Measurements from ENCODE around the gene HCN4. TPM values are rescaled to one million over a fixed set of nuclear protein-coding genes. Genes with fewer than 3 reads are reported as not detected.

The HCN4 gene
- total RNA-seq, 1 donor from 2014 or later: not detected

DNA sequence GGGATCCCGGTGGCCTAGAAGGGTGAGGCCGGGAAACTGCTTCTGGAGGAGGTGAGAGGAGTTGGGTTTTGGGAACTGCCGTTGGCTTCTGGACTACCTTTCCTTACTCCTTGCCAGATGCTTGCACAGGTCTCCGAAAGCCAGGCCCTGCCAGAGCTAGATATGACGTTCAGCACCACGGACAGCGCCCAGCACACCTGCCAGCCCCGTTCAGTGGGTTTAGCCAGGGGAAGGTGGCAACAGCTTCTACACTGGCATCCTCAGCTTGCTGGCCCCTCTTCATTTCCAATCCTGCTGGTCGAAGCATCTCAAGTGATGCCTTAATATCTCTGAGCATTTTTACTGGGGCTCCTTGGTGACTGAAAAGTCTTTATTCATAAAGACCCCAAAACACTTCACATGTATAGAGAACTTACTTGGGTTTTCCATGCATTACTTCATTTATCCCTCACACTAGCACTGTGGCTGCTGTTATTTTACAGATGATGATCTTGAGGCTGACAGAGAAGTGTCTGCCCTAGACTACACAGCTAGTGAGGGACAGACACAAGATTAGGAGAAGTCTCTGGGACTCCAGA lies 21.9 kb downstream of the HCN4 start:
- peak; percentile 35 to 65 for DNase-seq (ENCODE audit: low read depth in 2 of 2)

- no peak for DNase-seq (ENCODE audit: low read depth in 2 of 2)
Measured at GRCh38 chr15:73345658-73346057, 23.1 kb downstream of the HCN4 start.

DNA sequence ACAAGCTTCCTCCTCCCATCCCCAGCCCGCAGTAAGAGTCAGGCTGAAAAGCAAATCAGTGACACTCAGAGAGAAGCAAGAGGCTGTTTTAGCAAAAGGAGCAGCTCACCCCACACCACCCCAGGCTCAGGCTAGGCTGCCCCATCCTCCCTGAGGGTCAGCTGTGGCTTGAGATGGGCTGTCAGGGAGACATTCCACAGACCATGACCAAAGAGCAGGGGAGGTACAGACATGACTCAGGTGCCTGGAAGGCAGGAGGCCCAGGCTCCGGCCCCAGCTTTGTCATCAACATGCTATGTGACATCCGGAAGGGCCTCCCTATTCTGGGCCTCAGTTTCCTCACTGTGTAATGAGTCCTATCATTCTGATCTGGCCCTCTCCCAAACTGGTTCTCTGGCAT lies 24.7 kb downstream of the HCN4 start:
- no peak for DNase-seq (ENCODE audit: low read depth in 2 of 2)

DNA sequence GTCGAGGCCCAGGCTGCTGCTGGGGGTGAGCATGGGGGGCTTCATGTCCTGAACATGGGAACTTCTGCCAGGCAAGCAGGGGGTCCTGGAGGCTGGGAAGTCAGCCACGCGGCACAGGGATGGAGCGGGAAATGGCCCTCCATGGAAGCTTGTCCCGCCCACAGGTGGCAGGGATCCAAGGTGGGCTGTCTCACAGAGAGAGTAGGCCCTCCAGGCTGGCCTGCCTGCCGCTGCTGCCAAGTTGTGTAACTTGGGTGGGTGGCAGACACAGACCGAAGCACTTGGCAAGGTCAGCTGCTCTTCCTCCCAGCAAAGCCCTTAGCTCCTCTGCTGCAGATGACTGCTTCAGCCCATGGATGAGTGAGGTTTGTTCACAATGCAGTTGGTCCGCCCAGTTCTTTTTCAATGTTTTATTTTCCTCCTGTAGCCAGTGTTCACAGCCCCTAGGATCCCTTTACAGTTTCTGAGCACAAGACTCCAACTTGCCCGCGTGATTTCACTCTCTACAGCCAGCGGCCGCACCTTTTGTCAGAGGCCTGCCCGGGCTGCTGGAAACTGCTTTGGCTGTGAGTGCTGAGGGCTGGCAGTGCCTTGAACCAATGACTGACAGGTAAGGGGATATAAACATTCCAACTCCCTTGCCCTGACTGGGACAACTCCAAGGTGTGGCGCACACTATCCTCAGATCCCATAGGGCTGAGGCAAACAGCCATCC lies 26.7 kb downstream of the HCN4 start:
- no peak for DNase-seq (ENCODE audit: low read depth in 2 of 2)

- no peak for DNase-seq (ENCODE audit: low read depth in 2 of 2)
Measured at GRCh38 chr15:73340502-73341192, 28.1 kb downstream of the HCN4 start.

DNA sequence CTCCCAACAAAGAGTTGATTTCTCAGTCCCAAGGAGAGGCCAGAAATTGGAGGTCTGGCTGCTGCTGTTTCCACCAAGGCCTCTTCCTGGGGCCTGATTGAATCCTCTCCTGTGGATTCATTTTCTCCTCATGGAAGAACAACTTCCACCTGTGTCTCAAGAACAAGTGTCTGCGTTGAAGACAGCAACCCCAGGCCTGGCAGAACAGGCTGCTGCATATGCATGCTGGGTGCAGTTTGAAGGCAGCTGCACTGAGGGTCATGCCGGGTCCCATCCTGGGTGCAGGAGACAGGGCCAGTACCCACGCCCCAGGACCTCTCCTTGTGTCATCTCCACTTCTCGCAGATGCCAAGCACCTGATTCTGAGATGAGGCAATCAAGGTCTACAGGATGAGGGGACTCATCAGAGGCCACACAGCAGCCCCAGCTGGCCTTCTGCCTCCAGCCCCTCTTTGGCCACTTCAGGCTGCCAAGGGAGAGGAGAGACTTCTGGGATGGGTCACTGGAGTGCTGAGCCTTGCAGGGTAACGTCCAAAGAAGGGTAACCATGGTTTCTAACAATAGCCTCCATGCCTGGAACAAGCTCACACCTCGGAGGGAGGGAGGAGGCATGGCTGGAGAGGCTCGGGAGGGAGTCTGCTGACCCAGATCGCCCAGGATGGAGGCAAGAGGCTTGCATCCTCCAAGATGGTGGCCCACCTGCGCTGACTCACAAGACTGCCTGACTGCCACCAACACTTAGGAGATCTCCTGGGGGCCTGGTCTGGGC lies 30.0 kb downstream of the HCN4 start:
- no peak for DNase-seq (ENCODE audit: low read depth in 2 of 2)

DNA sequence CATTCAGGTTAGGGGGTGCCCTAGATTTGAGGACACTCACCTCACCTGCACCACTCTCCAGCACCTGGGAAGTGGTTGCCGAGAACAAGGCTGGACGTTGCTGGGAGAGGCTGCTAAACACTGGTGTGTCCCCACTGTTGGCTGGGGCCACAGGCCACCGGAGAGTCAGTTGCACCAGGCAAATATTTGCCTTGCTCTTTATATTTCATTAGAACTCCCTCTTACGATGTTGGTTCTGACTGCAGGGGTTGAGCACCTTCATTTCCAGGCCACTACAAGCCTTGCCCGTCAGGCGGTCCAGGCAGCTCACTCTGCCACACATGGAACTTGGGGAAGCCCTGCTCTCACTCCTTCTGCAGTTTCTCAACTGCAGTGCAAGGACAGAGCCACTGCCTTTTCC lies 30.7 kb downstream of the HCN4 start:
- DNase-seq (ENCODE audit: low read depth in 2 of 2): no peak

GRCh38 chr15:73337187-73337586 lies 31.6 kb downstream of the HCN4 start:
- DNase-seq (ENCODE audit: low read depth in 2 of 2): no peak

GRCh38 chr15:73336756-73337155 lies 32.0 kb downstream of the HCN4 start:
- DNase-seq (ENCODE audit: low read depth in 2 of 2): no peak

DNA sequence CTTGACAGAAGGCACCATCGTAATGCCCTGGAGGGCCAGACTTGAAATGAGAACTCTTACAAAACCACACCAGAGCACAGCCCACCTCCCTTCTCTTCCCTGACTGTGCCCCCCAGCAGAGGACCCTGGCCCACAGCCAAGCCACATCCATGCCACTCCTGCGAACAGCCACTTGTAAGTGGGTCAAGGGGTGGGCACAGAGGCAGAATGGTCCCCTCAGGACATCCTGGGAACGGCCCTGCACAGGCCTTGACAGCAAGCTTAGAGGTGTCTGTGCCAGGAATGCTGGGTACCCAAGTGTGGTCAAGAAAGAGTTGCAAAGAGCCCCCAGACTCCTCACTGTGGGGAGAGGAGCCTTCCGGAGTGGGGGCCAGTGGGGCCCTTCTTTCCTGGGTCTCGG lies 33.3 kb downstream of the HCN4 start:
- DNase-seq (ENCODE audit: low read depth in 2 of 2): no peak

DNA sequence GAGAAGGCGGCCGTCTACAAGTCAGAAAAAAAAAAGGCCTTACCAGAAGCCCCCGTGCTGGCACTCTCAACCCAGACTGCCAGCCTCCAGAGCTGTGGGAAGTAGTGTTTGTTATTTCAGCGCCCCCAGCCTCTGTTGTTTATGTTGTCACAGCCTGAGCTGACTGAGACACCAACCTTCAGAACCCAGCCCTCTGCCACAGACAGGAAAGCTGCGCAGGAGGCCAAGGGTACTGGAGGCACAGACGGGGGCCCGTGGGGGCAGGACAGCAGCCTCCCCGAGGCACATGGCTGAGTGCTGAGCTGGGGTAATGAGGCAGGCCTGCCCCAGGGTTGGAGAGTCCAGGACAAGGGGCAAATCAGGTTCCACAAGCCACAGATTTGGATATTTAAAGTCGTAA lies 33.7 kb downstream of the HCN4 start:
- DNase-seq (ENCODE audit: low read depth in 2 of 2): no peak

- no peak for DNase-seq (ENCODE audit: low read depth in 2 of 2)
Measured at GRCh38 chr15:73334086-73334485, 34.7 kb downstream of the HCN4 start.

DNA sequence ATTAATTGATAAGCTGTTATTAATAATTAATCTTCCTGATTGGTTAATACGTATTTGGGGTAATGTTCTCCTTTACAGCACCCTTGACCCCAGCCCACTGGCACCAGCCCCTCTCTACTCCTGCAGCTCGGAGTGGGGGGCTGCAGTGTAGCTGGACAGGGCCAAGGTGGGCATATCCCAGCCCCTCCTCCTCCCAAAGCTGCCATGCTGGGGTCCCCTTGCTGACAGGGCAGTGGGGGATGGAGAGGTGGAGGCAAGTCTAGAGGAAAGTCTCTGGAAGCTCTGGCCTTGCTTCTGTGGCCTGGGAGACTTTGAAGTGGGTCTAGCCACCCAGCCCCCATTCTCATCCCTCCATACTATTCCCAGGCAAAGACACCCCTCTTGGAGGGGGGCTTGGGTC lies 35.8 kb downstream of the HCN4 start:
- DNase-seq (ENCODE audit: low read depth in 2 of 2): no peak

DNA sequence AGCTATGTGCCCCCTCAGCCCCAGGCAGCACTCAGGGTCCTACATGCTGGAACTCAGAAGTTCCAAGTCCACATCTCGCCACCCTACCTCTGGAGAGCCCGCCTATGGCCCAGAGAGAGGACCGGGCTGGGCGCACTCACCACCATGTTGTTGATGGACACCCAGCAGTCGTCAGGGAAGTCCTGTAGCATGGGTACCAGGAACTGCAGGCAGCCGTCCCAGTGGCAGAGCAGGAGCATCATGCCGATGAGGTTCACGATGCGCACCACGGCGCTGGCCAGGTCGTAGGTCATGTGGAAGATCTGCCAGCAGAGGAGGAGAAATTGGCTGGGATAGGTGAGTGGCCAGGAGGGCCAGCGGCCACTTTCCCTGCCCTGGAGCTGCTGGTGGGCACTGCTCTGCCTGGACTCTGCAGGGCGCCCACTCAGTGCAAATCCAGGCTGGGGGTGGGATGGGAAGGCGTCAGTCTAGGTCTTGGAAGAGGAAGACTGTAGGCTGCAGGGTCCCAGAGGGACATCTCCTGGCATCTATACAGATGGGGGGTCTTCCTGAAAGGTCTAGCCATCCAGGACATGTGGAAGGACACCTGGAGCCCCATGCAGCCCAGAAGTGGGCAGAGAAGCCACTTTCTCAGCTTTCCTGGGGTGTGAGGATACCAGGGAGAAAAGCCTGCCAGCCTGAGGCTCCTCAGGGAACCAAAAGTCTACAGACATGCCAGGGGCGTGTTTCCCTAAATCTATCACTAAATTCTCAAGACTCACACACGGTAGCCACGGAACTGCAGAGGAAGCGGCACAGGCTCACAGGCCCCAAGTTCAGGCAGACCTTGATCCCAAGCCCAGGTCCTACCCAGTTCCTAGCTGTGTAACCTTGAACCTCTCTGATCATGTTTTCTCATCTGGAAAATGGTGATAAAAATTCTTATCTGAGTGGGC lies 36.5 kb downstream of the HCN4 start:
- DNase-seq (ENCODE audit: low read depth in 2 of 2): no peak

DNA sequence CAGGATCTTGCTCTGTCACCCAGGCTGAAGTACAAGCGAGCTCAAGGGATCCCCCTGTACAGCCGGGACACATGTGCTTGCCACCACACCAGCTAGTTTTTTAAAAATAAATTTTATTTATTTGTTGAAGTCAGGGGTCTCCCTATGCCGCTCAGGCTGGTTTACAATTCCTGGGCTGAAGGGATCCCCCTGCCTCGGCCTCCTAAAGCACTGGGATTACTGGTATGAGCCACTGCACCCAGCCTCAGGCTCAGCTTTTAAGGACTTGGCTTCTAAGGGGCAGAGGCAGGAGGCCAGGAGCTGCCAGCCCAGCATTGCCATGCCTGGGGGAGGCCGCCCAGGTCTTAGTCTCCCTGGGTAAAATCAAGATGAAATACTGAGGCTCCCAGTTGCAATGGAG lies 37.3 kb downstream of the HCN4 start:
- no peak for DNase-seq (ENCODE audit: low read depth in 2 of 2)

GRCh38 chr15:73330206-73331051 lies 38.3 kb downstream of the HCN4 start:
- DNase-seq (ENCODE audit: low read depth in 2 of 2): no peak

DNA sequence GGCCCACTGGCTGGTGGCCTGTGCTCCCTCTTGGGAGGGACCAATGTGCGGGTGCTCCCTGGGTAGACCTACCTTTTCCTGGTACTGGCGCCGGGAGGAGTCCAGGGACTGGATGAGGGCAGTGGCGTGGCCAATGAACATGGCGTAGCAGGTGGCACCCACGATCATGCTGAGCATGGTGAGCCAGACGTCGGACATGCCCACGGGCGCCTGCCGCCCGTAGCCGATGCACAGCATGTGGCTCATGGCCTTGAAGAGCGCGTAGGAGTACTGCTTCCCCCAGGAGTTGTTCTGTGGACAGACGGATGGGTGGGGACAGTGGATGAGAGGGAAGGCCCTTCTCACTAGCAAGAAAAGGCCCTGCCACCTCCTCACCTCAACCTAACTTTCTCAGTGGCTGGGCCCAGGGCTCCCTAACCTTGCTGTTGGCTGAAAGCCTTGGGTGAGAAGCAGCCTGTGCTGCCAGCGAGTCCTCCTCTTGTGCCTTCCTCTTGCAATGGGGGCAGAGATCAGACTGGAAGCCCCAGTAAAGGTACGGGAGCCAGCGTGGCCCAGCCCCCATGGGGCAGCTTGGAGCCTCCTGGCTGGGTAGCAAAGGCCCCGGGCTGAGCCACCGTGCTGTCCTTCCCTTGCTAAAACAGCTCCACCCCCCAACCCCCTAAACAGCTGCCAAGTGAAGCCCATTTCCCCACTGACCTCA lies 39.1 kb downstream of the HCN4 start:
- no peak for DNase-seq (ENCODE audit: low read depth in 2 of 2)

DNA sequence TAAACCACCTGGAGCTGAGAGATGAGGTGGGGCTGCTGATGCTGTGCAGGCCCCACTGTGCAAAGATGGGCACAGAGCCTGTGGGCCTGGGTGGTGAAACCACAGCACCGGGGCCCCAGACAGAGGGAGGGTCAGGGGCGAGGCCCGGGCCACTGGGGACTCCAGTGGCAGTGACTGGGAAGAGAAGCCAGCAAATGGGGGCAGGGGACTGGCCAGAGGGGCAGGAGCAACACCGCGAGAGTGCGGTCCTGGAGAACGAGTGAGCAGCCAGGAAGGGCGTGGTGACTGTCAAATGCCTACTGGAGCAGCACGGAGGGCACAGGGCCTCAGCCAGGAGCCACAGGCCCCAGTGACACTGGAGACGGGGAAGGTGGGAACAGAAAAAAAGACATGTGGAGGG lies 39.8 kb downstream of the HCN4 start:
- DNase-seq (ENCODE audit: low read depth in 2 of 2): no peak

DNA sequence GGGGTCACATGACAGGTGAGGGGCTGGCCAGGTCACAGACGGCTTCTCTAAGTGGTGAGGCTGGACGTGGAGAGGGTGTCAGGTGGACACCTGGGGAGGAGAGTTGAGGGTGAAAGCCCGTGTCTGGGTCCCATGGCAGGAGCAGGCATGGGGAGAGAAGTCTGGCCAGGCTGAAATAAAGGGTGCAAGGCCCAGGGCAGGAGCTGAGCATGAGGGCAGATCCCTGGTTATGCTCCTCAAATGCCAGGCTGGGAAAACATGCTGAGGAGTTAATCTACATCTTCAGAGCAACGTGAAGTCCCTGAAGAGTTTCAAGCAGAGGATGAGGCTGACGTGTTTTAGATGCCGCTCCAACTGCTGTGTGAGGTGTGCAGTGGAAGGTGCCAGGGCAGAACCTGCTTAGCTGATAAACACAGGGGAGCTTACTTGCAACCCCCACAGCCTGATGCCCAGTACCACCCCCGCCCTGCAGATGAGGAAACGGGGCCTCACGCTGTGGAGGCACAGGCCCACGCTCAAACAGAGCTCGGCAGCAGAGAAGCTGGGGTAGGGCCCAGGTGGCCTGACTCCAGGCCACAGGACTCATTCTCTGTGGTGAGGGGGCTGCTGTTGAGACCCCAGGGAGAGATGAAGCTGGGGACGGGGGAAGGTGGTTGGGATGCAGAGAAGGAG lies 40.5 kb downstream of the HCN4 start:
- DNase-seq (ENCODE audit: low read depth in 2 of 2): no peak

Data from lung microvascular endothelial cell (primary cell).